Measurements from ENCODE around the gene ITPA. TPM values are rescaled to one million over a fixed set of nuclear protein-coding genes. Genes with fewer than 3 reads are reported as not detected.

The ITPA gene
- total and polyA plus RNA-seq, 10 of the 15 experiments (the other 5 are each of a cell fraction or from before 2014, with no cell fraction given): 5.5 to 124 (median 66.3) TPM

GRCh38 chr20:3223651-3223993 lies 14.3 kb downstream of the ITPA start:
- BruUV-seq (replicated peaks): no TSS peak
- RAD21 ChIA-PET (ENCODE audit: unreplicated experiment): no interaction called here
- no peaks in the 10 kb centered on the region for H3K27me3 ChIP-seq (replicated peaks in 1 of 2; ENCODE audit: control insufficient read depth in 2 of 2, insufficient read depth in 2 of 2, low read length in 1 of 2)
- POLR2A ChIA-PET: no interaction called here
- intact Hi-C loops (cut with micrococcal nuclease; ENCODE audit: unreplicated experiment): no loop called here
- peak overlapping the region; percentile 58; the same call in 1 of the 2 replicates for H3K27ac ChIP-seq (ENCODE audit: control insufficient read depth, insufficient read depth)
- H2AFZ ChIP-seq (ENCODE audit: control insufficient read depth, low read depth, low read length): no peak overlapping the region
- peaks cover 0 to 10% of the 10 kb centered on the region in 2 experiments; a peak in 2 of 4 replicates for H3K36me3 ChIP-seq (ENCODE audit: control insufficient read depth in 2 of 2, insufficient read depth in 2 of 2, low read length in 1 of 2)
- H3K4me3 ChIP-seq: no peak overlapping the region
- H3K9ac ChIP-seq (ENCODE audit: control insufficient read depth, insufficient read depth, low read length): no peak overlapping the region
- SMC1A ChIA-PET (ENCODE audit: uncharacterized antibody, unreplicated experiment): interaction anchor here (1.2 kb wide), 1 partner anchor 27 kb away, joined by 4 read pairs; no protein-coding TSS in a partner anchor
- no peaks in the 10 kb centered on the region for H3K9me3 ChIP-seq (replicated peaks; ENCODE audit: control insufficient read depth, insufficient read depth, low read length)
- FAIRE-seq: no peak
- WGBS (ENCODE audit: insufficient coverage, insufficient replicate concordance, low lambda C conversion rate, missing lambda C conversion rate): 69% methylated on average over 6 of the region's 6 CpGs
- H3K4me1 ChIP-seq (ENCODE audit: control insufficient read depth, insufficient read depth, low read length): peaks cover 13% of the 10 kb centered on the region
- no peak overlapping the region for H3K4me2 ChIP-seq (ENCODE audit: control insufficient read depth, insufficient read depth)
- H3K79me2 ChIP-seq (ENCODE audit: control insufficient read depth, insufficient read depth, low read length): no peaks in the 10 kb centered on the region
- TF ChIP-seq NFYA (IDR thresholded peaks at IDR 0.05; ENCODE audit: borderline replicate concordance, low read depth, low read length) (no peak), POLR2A (IDR thresholded peaks at IDR 0.05; ENCODE audit: low read depth, low read length) (peak; percentile 8; the same call in 1 of the 2 replicates)
- in situ Hi-C loops (cut with MboI): no loop called here
- ATAC-seq: no peak
- CTCF ChIA-PET: interaction anchor here (1.2 kb wide), 1 partner anchor 487 kb away, joined by 3 read pairs; no protein-coding TSS in a partner anchor
- DNase-seq (ENCODE audit: low read depth, low spot score): no peak
- no peaks in the 10 kb centered on the region for H4K20me1 ChIP-seq (ENCODE audit: control insufficient read depth, insufficient read depth)

- H3K4me1 ChIP-seq (ENCODE audit: control insufficient read depth, insufficient read depth, low read length): peaks cover 13% of the 10 kb centered on the region
- no peak overlapping the region for H3K4me3 ChIP-seq
- no peaks in the 10 kb centered on the region for H3K9me3 ChIP-seq (replicated peaks; ENCODE audit: control insufficient read depth, insufficient read depth, low read length)
- no peak for ATAC-seq
- 95% methylated on average over 20 of the region's 20 CpGs for WGBS (ENCODE audit: insufficient coverage, insufficient replicate concordance, low lambda C conversion rate, missing lambda C conversion rate)
- no peak overlapping the region for H3K4me2 ChIP-seq (ENCODE audit: control insufficient read depth, insufficient read depth)
- in situ Hi-C loops (cut with MboI) (no loop called here), intact Hi-C loops (cut with micrococcal nuclease; ENCODE audit: unreplicated experiment) (no loop called here)
- no TSS peak for BruUV-seq (replicated peaks)
- H3K27me3 ChIP-seq (replicated peaks in 1 of 2; ENCODE audit: control insufficient read depth in 2 of 2, insufficient read depth in 2 of 2, low read length in 1 of 2): no peaks in the 10 kb centered on the region
- ChIA-PET SMC1A (ENCODE audit: uncharacterized antibody, unreplicated experiment) (no interaction called here), POLR2A (no interaction called here), CTCF (interaction anchor here (1.2 kb wide), 1 partner anchor 487 kb away, joined by 3 read pairs; no protein-coding TSS in a partner anchor), RAD21 (ENCODE audit: unreplicated experiment) (no interaction called here)
- no peak for FAIRE-seq
- no peak overlapping the region for H2AFZ ChIP-seq (ENCODE audit: control insufficient read depth, low read depth, low read length)
- no peak overlapping the region for H3K27ac ChIP-seq (ENCODE audit: control insufficient read depth, insufficient read depth)
- no peaks in the 10 kb centered on the region for H4K20me1 ChIP-seq (ENCODE audit: control insufficient read depth, insufficient read depth)
- DNase-seq (ENCODE audit: low read depth, low spot score): no peak
- H3K9ac ChIP-seq (ENCODE audit: control insufficient read depth, insufficient read depth, low read length): no peak overlapping the region
- peaks cover 0 to 10% of the 10 kb centered on the region in 2 experiments; a peak in 2 of 4 replicates for H3K36me3 ChIP-seq (ENCODE audit: control insufficient read depth in 2 of 2, insufficient read depth in 2 of 2, low read length in 1 of 2)
- no peaks in the 10 kb centered on the region for H3K79me2 ChIP-seq (ENCODE audit: control insufficient read depth, insufficient read depth, low read length)
- TF ChIP-seq CHD4 (IDR thresholded peaks at IDR 0.05): no peak
- TF ChIP-seq NFIC (IDR thresholded peaks at IDR 0.05; ENCODE audit: low read depth, low read length): no peak
- no peak for TF ChIP-seq NR2F1 (conservative IDR thresholded peaks at IDR 0.05)
- TF ChIP-seq BMI1 (IDR thresholded peaks at IDR 0.05; ENCODE audit: borderline replicate concordance): no peak
- no peak for TF ChIP-seq EZH2 (IDR thresholded peaks at IDR 0.05; ENCODE audit: borderline replicate concordance, control insufficient read depth, low read depth, low read length)
- no peak for TF ChIP-seq BRCA1 (IDR thresholded peaks at IDR 0.05; ENCODE audit: low read depth, low read length)
- no peak for TF ChIP-seq ZNF592 (IDR thresholded peaks at IDR 0.05)
- TF ChIP-seq GATAD2B (conservative IDR thresholded peaks at IDR 0.05; ENCODE audit: low read depth): no peak
- TF ChIP-seq E2F4 (IDR thresholded peaks at IDR 0.05; ENCODE audit: low read depth, low read length): no peak
- TF ChIP-seq SPI1 (IDR thresholded peaks at IDR 0.05; ENCODE audit: borderline replicate concordance, insufficient read depth, low read depth, low read length): no peak
- TF ChIP-seq PAX8 (IDR thresholded peaks at IDR 0.05): no peak
These were observed 14.8 kb downstream of the ITPA start for GRCh38 chr20:3223994-3224680.
